Measurements from ENCODE around the gene SLC6A8.
"Not testable (repeated sequence)": the region's sequence is repeated elsewhere in the genome, so short reads cannot be mapped to it uniquely, and the experiment has no call there.

DNA sequence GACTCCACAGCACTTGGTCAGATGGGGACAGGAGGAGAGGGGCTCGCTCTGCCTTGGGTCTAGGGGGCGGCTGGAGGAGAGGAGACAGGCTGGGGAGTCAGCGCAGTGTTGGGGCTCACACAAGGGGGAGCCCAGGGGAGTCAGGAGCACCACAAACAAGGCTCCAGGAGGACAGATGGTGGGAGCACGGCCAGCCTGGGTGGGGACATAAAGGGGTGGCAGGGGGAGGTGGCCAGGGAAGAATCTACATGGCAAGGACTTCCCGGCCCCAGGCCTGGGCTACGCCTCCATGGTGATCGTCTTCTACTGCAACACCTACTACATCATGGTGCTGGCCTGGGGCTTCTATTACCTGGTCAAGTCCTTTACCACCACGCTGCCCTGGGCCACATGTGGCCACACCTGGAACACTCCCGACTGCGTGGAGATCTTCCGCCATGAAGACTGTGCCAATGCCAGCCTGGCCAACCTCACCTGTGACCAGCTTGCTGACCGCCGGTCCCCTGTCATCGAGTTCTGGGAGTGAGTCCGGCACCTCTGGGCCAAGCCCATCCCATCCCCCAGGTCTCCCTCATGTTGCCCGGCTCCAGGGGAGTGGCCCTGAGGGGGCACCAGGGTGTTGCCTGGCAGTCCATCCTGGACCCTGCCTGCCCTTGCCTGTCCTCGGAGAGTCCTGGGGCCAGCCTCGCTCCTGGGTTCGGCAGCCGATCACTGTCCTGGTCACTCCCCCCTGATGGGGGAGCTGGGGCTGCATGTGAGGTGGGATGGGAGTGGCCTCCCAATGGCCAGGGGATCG, 3.5 kb downstream of the SLC6A8 start:
- not testable (repeated sequence) for TF ChIP-seq POLR2A (IDR thresholded peaks at IDR 0.05; ENCODE audit: low read length); GATA1 (IDR thresholded peaks at IDR 0.05; ENCODE audit: low read depth, low read length)

Measured in erythroblast (primary cell).